ENCODE results near the gene GZMA.

GRCh38 chr5:55151923-55152842 lies 49.7 kb downstream of the GZMA start:
- TF ChIP-seq CTCF (IDR thresholded peaks at IDR 0.05; ENCODE audit: low read depth, low read length, poor library complexity, severe bottlenecking), result no peak
- TF ChIP-seq EZH2phosphoT487 (IDR thresholded peaks at IDR 0.05; ENCODE audit: borderline replicate concordance, low read length), result no peak
